Naive B cell (primary cell): Measurements from ENCODE around the gene APC. TPM values are rescaled to one million over a fixed set of nuclear protein-coding genes. Genes with fewer than 3 reads are reported as not detected.

ENCODE experiments used
- ATAC-seq, 2 donors: fragments of 150-1000 bp; cut with Tn5 transposase; 2 replicates each; pipeline ENCODE4 v1.10.0; 2021; ENCODE audit warnings: low read depth in 2 of 2, mild to moderate bottlenecking in 2 of 2, moderate library complexity in 2 of 2
- DNase-seq: peaks from one replicate; pipeline ENCODE4 v3.0.0; 2022
- H3K27ac Mint-ChIP-seq, 6 donors: one replicate each; pipeline ENCODE4 v1.8.0; 2020 to 2022; ENCODE audit warnings: mild to moderate bottlenecking in 6 of 6, mixed read lengths in 6 of 6, moderate library complexity in 5 of 6, inconsistent platforms in 2 of 6
- H3K27me3 Mint-ChIP-seq, 3 donors: one replicate each; pipeline ENCODE4 v1.8.0; 2021 to 2022; ENCODE audit warnings: mixed read lengths in 3 of 3, mild to moderate bottlenecking in 1 of 3
- H3K36me3 Mint-ChIP-seq, 2 donors: one replicate each; pipeline ENCODE4 v1.8.0; 2020 to 2022; ENCODE audit warnings: mixed read lengths in 2 of 2, inconsistent platforms in 1 of 2, mild to moderate bottlenecking in 1 of 2
- H3K4me1 Mint-ChIP-seq, 3 donors: one replicate each; pipeline ENCODE4 v1.8.0; 2020 to 2022; ENCODE audit warnings: mixed read lengths in 3 of 3, inconsistent platforms in 1 of 3, mild to moderate bottlenecking in 1 of 3, moderate library complexity in 1 of 3
- H3K4me3 Mint-ChIP-seq, 8 donors: one replicate each; pipeline ENCODE4 v1.8.0; 2020 to 2022; ENCODE audit warnings: mild to moderate bottlenecking in 8 of 8, mixed read lengths in 8 of 8, moderate library complexity in 8 of 8, inconsistent platforms in 2 of 8
- H3K9me3 Mint-ChIP-seq, 7 donors: one replicate each; pipeline ENCODE4 v1.8.0; 2020 to 2022; ENCODE audit warnings: mixed read lengths in 7 of 7, mild to moderate bottlenecking in 5 of 7, inconsistent platforms in 2 of 7, moderate library complexity in 1 of 7
- polyA plus RNA-seq, 6 donors: library from polyadenylated mRNA; unstranded; fragments of 300-500 nt; fragmentation: Illumina TruSeq; gene quantifications; one replicate each; pipeline ENCODE4 v1.2.3, GENCODE V29; 2021; ENCODE audit warnings: low read depth in 6 of 6

The APC gene
- polyA plus RNA-seq, 6 donors from 2014 or later = 18.3 to 47.4 (median 23.9) TPM

- H3K4me1 Mint-ChIP-seq = peaks cover 19 to 39% (median 28%) of the 10 kb centered on the region in 3 donors
Measured at GRCh38 chr5:112732131-112732530, 5.6 kb upstream of the APC start.

DNA sequence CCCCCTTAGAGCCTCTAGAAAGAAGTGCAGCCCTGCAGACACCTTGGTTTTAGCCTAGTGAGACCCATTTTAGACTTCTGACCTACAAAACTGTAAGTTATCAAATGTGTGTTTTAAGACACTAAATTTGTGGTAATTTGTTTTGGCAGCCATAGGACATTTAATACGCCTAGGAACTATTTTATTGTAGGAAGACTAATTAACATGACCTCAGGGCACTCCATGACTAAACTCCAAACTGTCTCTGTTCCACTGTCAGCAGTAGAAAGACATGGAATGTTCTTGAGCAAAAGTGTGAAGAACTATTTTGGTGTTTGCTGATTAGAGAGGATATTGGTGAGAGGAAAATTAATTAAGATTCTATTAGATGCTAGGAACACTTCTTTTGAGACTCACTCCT, 4.1 kb upstream of the APC start:
- Mint-ChIP-seq H3K9me3 (no peaks in the 10 kb centered on the region), H3K4me3 (peak overlapping the region in 1 of 8 donors; percentile 45), H3K27ac (no peak overlapping the region), H3K27me3 (no peaks in the 10 kb centered on the region), H3K4me1 (peaks cover 32 to 53% (median 42%) of the 10 kb centered on the region in 3 donors), H3K36me3 (no peaks in the 10 kb centered on the region)
- ATAC-seq = no peak
- DNase-seq = no peak

More at GRCh38 chr5:112732131-112732530, 5.6 kb upstream of the APC start:
- no peak for DNase-seq
- Mint-ChIP-seq H3K4me3 (no peak overlapping the region), H3K9me3 (no peaks in the 10 kb centered on the region), H3K36me3 (no peaks in the 10 kb centered on the region), H3K27ac (no peak overlapping the region), H3K27me3 (no peaks in the 10 kb centered on the region)
- no peak for ATAC-seq

GRCh38 chr5:112734597-112734996, 3.1 kb upstream of the APC start:
- no peaks in the 10 kb centered on the region for H3K36me3 Mint-ChIP-seq
- no peak for DNase-seq
- H3K27me3 Mint-ChIP-seq = no peaks in the 10 kb centered on the region
- H3K9me3 Mint-ChIP-seq = no peaks in the 10 kb centered on the region
- no peak overlapping the region for H3K27ac Mint-ChIP-seq
- peak overlapping the region in 1 of 8 donors; percentile 36 for H3K4me3 Mint-ChIP-seq
- H3K4me1 Mint-ChIP-seq = peaks cover 25 to 44% (median 40%) of the 10 kb centered on the region in 3 donors
- no peak for ATAC-seq

DNA sequence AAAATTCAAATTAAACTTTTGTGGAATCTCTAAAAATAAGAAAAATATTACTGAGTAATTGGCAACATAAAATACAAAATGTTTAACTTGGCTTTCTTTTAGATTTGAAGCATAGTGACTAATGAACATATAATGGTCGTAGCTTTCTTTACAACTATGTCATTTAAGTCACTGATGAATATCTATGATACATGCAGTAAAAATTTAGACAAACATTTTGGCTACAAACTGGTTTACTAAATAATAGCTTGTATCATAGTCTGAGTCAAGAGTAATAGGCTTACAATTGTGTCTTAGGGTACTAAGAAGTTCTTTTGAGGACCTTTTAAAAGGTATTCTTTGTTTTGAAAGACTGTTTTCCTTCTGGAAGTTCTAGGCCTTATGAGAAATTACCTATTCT, 2.0 kb upstream of the APC start:
- no peak for ATAC-seq
- Mint-ChIP-seq H3K36me3 (no peaks in the 10 kb centered on the region), H3K9me3 (no peaks in the 10 kb centered on the region), H3K27me3 (no peaks in the 10 kb centered on the region), H3K27ac (no peak overlapping the region), H3K4me1 (peaks cover 25 to 44% (median 40%) of the 10 kb centered on the region in 3 donors), H3K4me3 (no peak overlapping the region)
- no peak for DNase-seq

- H3K27ac Mint-ChIP-seq = peak overlapping the region in 2 of 6 donors; percentile 90 to 96
- no peak for DNase-seq
- H3K4me3 Mint-ChIP-seq = peak overlapping the region; percentile 89 to 99 (median 98)
- no peaks in the 10 kb centered on the region for H3K36me3 Mint-ChIP-seq
- ATAC-seq = peak in 1 of 2 donors; percentile 9
- no peaks in the 10 kb centered on the region for H3K27me3 Mint-ChIP-seq
- H3K9me3 Mint-ChIP-seq = no peaks in the 10 kb centered on the region
- H3K4me1 Mint-ChIP-seq = peaks cover 29 to 46% (median 35%) of the 10 kb centered on the region in 3 donors
Measured at GRCh38 chr5:112737070-112737462, 619 bp upstream of the APC start.

DNA sequence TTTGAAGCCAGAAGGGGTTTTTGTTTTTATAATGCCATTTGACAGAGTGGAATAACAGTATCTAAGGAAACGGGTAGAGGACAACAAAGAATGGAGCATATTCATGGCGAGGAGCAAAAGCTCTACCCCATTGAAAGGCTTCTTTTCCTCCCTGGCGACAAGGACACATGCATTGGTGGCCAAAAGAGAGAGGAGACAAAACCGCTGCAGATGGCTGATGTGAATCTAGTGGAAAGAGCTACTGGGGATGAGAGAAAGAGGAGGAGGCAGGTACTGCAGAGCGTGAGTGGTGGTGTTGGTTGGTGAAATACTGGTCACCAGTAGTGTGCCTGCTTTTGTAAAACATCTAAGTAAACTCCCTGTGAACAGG, 491 bp downstream of the APC start:
- no peak for ATAC-seq
- H3K27ac Mint-ChIP-seq = peak overlapping the region in 5 of 6 donors; percentile 35 to 96 (median 90)
- H3K4me3 Mint-ChIP-seq = peak overlapping the region; percentile 89 to 99 (median 98)
- DNase-seq = no peak
- peaks cover 31 to 43% (median 36%) of the 10 kb centered on the region in 3 donors for H3K4me1 Mint-ChIP-seq
- H3K36me3 Mint-ChIP-seq = no peaks in the 10 kb centered on the region
- no peaks in the 10 kb centered on the region for H3K27me3 Mint-ChIP-seq
- H3K9me3 Mint-ChIP-seq = no peaks in the 10 kb centered on the region

DNA sequence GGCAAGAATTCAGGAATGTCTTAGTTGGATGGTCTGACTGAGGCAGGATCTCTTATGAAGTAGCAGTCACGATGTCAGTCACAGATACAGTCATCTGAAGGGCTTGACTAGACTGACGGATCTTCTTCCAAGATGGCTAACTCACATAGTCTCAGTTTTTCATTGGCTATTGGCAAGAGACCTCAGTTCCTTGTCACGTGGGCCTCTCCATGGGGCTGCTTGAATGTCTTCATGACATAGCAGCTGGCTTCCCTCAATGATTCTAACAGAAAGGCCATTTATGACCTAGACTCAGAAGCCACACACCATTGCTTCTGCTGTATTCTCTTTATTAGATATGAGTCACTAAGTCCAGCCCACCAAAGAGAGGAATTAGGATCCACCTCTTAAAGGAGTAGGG, 4.7 kb downstream of the APC start:
- ATAC-seq (no peak), DNase-seq (no peak)

GRCh38 chr5:112743631-112744030, 5.9 kb downstream of the APC start:
- Mint-ChIP-seq H3K36me3 (no peaks in the 10 kb centered on the region), H3K27ac (peak overlapping the region in 1 of 6 donors; percentile 60), H3K9me3 (no peaks in the 10 kb centered on the region), H3K4me3 (no peak overlapping the region), H3K4me1 (peaks cover 11 to 21% (median 16%) of the 10 kb centered on the region in 3 donors), H3K27me3 (no peaks in the 10 kb centered on the region)
- DNase-seq (no peak), ATAC-seq (no peak)

More for the DNA sequence above, 4.7 kb downstream of the APC start:
- Mint-ChIP-seq H3K36me3 (no peaks in the 10 kb centered on the region), H3K4me3 (no peak overlapping the region), H3K27me3 (no peaks in the 10 kb centered on the region), H3K9me3 (no peaks in the 10 kb centered on the region), H3K4me1 (peaks cover 19 to 27% (median 25%) of the 10 kb centered on the region in 3 donors), H3K27ac (no peak overlapping the region)

DNA sequence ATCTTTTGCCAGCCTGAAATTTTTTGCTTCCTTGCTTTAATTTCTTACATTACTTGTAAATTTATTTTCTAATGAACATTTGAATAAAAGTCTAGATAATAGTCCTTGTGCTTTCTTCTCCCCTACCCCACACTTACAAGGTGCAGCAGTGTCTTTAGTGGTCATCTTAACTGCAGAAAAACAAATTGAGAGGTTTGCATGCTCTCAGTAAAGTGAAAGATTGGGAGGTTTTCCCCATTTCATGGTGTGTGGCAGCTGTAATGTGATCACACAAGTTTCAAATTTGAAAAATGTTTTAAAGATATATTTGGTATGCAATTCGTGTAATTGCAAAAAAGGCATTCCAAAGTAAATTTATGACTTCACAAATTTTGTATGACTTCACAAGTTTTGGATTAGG, 14.7 kb downstream of the APC start:
- Mint-ChIP-seq H3K4me1 (peaks cover 11 to 14% (median 12%) of the 10 kb centered on the region in 3 donors), H3K36me3 (peaks cover 0 to 9% of the 10 kb centered on the region in 2 donors), H3K4me3 (no peak overlapping the region), H3K27ac (no peak overlapping the region), H3K9me3 (no peaks in the 10 kb centered on the region), H3K27me3 (no peaks in the 10 kb centered on the region)
- ATAC-seq = no peak
- no peak for DNase-seq

GRCh38 chr5:112755703-112756102, 18.0 kb downstream of the APC start:
- H3K4me1 Mint-ChIP-seq = peaks cover 10 to 18% (median 12%) of the 10 kb centered on the region in 3 donors
- peaks cover 0 to 13% of the 10 kb centered on the region in 2 donors for H3K36me3 Mint-ChIP-seq
- H3K27ac Mint-ChIP-seq = peak overlapping the region; percentile 3 to 88 (median 12)
- no peaks in the 10 kb centered on the region for H3K9me3 Mint-ChIP-seq
- ATAC-seq (no peak), DNase-seq (no peak)
- H3K4me3 Mint-ChIP-seq = no peak overlapping the region
- H3K27me3 Mint-ChIP-seq = no peaks in the 10 kb centered on the region

DNA sequence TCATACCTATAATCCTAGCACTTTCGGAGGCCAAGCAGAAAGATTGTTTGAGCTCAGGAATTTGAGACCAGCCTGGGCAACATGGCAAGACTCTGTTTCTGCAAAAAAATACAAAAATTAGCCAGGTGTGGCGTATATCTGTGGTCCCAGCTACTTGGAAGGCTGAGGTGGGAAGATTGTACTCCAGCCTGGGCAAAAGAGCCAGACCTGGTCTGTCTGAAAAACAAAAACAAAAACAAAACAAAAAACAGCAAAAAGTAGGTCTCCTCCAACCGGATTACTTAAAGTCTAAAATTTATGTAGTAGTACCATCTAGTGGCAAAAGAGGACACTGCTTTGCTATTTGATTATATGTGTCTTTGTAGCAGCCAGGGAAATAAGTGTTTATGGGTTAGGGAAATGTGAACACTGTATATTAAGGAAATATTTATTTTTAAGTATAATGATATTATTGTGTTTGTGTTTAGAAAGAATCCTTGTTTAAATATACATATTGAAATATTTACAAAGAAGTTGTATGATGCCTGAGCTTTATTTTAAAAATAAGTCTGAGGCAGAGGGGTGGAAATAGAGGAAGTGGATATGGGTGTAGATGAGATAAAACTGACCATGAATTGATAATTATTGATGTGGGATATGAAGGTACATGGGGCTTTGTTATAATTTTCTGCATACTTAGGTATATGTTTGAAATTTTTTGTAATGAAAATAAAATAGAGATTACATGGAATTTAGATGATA, 20.0 kb downstream of the APC start:
- Mint-ChIP-seq H3K4me3 (no peak overlapping the region), H3K27ac (peak overlapping the region in 4 of 6 donors; percentile 23 to 86 (median 51)), H3K4me1 (peaks cover 10 to 24% (median 12%) of the 10 kb centered on the region in 3 donors), H3K36me3 (peaks cover 0 to 18% of the 10 kb centered on the region in 2 donors), H3K27me3 (no peaks in the 10 kb centered on the region), H3K9me3 (no peaks in the 10 kb centered on the region)
- peak; percentile 81 to 89 for ATAC-seq
- peak; percentile 53 for DNase-seq

DNA sequence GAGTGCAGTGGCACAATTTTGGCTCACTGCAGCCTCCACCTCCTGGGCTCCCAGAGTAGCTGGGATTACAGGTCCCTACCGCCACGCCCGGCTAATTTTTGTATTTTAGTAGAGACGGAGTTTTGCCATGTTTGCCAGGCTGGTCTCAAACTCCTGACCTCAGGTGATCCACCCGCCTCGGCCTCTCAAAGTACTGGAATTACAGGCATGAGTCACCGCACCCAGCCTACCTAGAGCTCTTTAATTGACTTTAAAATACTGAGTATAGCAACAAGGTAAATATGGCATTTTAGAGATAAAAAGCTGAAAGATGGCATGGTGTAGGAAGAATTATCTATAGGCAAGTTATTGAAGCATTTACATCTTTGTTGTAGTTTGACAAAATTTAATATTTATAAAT, 21.0 kb downstream of the APC start:
- H3K4me3 Mint-ChIP-seq = no peak overlapping the region
- H3K36me3 Mint-ChIP-seq = peaks cover 0 to 18% of the 10 kb centered on the region in 2 donors
- DNase-seq (no peak), ATAC-seq (no peak)
- H3K9me3 Mint-ChIP-seq = no peaks in the 10 kb centered on the region
- H3K27ac Mint-ChIP-seq = no peak overlapping the region
- no peaks in the 10 kb centered on the region for H3K27me3 Mint-ChIP-seq
- peaks cover 10 to 24% (median 11%) of the 10 kb centered on the region in 3 donors for H3K4me1 Mint-ChIP-seq

- H3K36me3 Mint-ChIP-seq = peaks cover 0 to 13% of the 10 kb centered on the region in 2 donors
- ATAC-seq = no peak
- no peaks in the 10 kb centered on the region for H3K27me3 Mint-ChIP-seq
- H3K4me1 Mint-ChIP-seq = peaks cover 6 to 13% (median 6%) of the 10 kb centered on the region in 3 donors
- H3K9me3 Mint-ChIP-seq = no peaks in the 10 kb centered on the region
- peak overlapping the region in 1 of 6 donors; percentile 35 for H3K27ac Mint-ChIP-seq
- DNase-seq = no peak
- no peak overlapping the region for H3K4me3 Mint-ChIP-seq
Measured at GRCh38 chr5:112762113-112762810, 24.6 kb downstream of the APC start.

- H3K27ac Mint-ChIP-seq = no peak overlapping the region
- H3K4me1 Mint-ChIP-seq = peaks cover 0 to 7% (median 0%) of the 10 kb centered on the region in 3 donors
- H3K27me3 Mint-ChIP-seq = no peaks in the 10 kb centered on the region
- no peak overlapping the region for H3K4me3 Mint-ChIP-seq
- ATAC-seq (no peak), DNase-seq (no peak)
- H3K36me3 Mint-ChIP-seq = peaks cover 0 to 13% of the 10 kb centered on the region in 2 donors
- no peaks in the 10 kb centered on the region for H3K9me3 Mint-ChIP-seq
Measured at GRCh38 chr5:112763165-112763564, 25.5 kb downstream of the APC start.
